C4-2B (cell line): ENCODE results near the gene ANKH.

Experiments
- ZFX ChIP-seq: fragments of 450-650 bp; IDR thresholded peaks from 2 replicates; pipeline ENCODE4 v1.6.1; 2017
- TF ChIP-seq, protein P1 (sequence below): fragments of 450-650 bp; conservative IDR thresholded peaks from 2 replicates; pipeline ENCODE4 v1.5.1; 2017; ENCODE audit warnings: mild to moderate bottlenecking

DNA sequence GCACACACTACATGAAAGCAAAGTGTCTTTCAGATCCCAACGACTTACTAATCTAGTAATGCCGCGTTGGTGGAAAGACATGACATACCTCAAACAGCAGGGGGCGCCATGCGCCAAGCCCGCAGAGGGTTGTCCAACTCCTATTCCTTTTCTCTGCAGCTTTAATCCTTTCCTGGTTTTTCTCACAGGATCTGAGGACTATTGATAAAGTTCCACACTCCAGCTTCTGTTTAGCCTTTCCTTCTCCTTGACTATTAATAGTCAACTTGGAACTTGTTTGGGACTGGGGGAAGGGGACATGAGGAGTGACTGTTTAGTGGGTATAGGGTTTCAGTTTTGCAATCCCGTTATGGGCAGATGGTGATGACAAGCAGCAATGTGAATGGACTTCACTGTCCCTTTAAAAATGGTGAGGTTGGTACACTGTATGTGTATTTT lies 144.1 kb downstream of the ANKH start:
- TF ChIP-seq, protein P1, sequence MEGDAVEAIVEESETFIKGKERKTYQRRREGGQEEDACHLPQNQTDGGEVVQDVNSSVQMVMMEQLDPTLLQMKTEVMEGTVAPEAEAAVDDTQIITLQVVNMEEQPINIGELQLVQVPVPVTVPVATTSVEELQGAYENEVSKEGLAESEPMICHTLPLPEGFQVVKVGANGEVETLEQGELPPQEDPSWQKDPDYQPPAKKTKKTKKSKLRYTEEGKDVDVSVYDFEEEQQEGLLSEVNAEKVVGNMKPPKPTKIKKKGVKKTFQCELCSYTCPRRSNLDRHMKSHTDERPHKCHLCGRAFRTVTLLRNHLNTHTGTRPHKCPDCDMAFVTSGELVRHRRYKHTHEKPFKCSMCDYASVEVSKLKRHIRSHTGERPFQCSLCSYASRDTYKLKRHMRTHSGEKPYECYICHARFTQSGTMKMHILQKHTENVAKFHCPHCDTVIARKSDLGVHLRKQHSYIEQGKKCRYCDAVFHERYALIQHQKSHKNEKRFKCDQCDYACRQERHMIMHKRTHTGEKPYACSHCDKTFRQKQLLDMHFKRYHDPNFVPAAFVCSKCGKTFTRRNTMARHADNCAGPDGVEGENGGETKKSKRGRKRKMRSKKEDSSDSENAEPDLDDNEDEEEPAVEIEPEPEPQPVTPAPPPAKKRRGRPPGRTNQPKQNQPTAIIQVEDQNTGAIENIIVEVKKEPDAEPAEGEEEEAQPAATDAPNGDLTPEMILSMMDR: peak; percentile 99
- TF ChIP-seq ZFX: no peak
